GM21619 (cell line): Measurements from ENCODE around the gene SLC1A4.
A peak's percentile ranks its signal among the peaks of the same experiment; 100 is the strongest.
"Not testable (repeated sequence)": the region's sequence is repeated elsewhere in the genome, so short reads cannot be mapped to it uniquely, and the experiment has no call there.

ENCODE experiments used
- ATAC-seq: cut with Tn5 transposase; IDR thresholded peaks from one replicate; pipeline ENCODE4 v1.9.1; 2021; ENCODE audit not compliant: unreplicated experiment

The SLC1A4 gene

DNA sequence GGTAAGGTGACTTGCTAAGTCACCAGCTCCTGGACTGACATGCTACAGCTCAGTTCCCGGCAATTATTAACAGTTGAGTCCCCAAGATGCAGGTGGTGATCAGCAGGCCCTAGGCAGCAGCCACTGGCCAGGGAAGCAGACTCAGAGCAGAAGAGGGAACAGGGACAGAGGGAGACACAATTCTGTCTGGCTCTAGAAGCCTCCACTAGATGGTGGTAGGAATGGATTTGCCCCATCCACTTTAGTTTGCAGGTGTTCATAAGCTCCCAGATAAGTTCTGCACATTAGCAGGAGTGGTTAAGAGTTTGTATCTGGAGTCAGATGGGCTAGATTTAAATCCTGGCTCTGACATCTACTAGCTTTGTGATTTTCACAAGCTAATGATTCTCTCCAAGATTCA, 25.5 kb upstream of the SLC1A4 start:
- ATAC-seq, result no peak

DNA sequence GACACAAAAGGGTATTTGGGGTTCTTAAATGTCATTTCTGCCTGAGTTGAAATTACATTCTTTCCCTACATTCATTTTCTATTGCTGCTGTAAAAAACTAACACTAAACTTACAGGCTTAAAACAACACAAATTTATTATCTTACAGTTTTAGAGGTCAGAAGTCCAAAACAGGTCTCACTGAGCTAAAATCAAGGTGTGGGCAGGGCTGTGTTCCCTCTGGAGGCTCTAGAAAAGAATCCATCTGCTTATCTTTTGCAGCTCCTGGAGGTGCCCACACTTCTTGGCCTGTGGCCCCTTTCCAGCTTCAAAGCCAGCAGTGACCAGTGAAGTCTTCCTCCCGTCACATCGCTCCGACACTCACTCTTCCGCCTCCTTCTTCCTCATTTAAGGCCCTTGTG, 23.2 kb upstream of the SLC1A4 start:
- no peak for ATAC-seq

DNA sequence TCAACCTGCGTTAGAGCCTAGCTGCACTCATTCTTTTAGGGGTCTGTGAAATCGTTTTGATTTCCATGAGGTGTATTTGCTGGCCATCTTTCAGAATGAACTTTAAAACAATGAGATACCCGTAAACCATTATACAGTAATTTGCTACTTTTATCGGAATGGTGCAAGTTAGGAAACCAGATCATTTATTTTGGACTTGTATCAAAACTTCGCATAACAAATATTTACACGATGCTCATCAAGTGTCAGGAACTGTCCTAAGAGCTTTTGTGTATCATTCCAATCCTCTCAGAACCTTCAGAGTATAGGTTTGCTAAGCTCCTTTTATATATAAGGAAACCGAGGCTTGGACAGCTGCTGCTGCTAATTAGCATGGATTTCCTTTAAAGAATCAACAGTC, 22.4 kb upstream of the SLC1A4 start:
- ATAC-seq, result no peak

DNA sequence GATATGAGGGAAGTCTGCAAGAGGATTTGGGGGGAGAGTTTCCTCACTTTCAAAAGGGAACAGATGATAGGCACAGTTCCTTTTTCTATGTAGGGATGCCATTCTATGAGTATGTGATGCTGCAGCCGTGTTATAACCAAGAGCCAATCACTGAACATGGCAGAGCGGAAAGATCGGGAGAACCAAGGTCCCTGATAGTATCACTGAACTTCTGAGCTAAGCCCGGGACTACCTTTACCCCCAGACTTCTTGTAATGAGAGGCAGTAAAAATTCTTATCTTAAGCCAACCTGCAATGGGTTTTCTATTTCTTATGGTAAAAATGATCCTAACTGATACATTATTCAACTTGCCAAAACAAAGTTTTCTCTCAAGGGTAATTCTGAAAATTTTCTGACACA, 21.6 kb upstream of the SLC1A4 start:
- no peak for ATAC-seq

DNA sequence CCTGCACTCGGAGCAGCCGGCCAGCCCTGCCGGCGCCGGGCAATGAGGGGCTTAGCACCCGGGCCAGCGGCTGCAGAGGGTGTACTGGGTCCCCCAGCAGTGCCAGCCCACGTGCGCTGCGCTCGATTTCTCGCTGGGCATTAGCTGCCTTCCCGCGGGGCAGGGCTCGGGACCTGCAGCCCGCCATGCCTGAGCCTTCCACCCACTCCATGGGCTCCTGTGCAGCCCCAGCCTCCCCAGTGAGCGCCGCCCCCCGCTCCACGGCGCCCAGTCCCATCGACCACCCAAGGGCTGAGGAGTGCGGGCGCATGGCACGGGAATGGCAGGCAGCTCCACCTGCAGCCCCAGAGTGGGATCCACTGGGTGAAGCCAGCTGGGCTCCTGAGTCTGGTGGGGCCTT, 20.1 kb upstream of the SLC1A4 start:
- not testable (repeated sequence) for ATAC-seq

DNA sequence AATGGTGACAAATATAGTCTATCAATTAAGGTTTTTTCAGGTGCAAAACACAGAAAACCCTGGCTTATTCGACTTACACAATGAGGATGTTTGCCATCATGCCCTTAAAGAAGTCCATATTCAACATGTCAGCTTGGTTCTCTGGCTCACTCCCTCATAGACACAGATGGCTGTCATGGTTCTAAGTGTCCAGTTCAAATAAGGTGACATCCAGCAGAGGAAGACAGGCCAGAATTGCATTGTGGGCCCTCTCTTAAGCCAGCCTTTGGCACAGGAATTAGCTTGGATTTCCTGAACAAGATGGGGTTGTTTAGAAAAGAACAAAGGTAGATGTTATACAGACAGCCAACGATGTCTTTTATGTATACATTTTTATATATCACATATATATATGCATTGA, 18.7 kb upstream of the SLC1A4 start:
- no peak for ATAC-seq

DNA sequence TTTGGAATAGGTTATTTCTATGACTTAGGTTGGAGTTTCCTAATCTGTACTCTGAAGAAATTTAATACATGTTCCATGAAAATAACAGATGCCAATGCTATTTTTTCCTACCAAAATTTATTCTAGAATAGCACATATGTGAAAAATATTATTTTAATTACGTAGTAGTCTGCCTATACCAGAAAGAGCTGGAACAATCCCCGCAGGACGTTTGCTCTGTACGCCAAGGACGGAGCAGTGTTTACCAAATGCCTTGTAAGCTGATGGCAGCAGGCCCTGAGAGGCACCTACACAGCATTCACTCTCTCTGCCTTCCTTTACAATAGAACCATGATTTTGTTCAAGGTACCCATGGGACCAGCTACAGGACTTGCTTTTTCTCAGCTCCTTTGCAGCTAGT, 16.8 kb upstream of the SLC1A4 start:
- no peak for ATAC-seq

DNA sequence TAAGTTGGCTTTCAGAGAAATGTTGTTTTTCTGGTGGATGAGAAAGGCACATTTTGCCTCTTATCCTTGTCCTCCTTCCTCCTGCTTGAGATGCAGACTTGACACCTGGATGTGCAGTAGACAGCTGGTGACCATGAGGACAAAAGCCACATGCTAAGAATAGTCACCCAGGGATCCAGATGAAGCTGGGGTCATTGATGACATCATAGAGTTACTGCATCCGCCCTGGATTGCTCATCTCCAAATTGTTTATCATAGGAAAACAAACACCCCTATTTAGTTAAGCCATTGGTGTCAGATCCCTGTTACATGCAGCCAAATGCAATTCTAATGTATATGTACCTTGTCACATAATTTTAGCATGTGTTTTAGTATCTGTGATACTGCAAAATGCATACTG, 16.3 kb upstream of the SLC1A4 start:
- ATAC-seq, result no peak

DNA sequence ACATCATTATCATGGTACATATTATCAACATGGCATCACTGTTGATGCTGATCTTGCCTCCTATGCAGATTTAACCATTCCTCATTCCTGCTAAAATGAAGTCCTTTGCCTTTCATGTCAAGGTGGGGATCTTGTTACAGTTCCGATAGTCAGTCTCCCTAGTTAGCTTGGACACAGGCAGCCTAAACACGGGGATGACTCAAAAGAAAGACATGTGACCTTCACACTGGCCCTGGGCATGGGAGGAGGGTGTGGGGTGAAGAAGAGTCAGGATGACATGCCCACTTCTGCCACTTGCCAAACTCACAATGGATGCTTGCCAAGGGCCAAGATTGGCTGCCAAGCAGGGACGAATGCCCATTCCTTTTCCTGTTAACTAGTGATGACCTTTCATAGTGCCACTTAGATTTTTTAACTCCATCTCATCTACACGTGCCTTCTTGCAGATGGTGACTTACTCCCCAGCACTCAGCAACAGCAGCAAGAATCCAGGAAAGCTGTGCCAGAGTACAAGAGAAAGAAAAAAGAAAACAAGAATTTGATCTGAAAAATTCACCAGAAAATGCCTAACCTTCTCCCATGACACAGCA, 13.9 kb upstream of the SLC1A4 start:
- ATAC-seq, result no peak

DNA sequence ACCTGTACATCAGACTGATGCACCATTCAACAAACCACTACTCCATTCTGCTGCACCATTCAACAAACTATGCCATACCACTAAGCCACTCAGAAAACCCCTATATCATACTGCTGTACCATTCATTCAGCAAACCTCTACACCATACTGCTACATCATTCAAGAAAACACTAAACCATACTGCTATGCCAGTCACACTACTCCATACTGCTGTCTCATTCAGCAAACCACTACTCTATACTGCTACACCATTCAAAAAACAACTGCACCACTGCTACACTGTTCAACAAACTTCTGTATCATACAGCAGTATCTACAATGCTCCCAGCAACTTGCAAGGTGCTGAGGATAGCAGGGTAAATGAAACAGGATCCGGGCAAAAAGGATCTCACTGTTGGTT, 12.9 kb upstream of the SLC1A4 start:
- no peak for ATAC-seq

DNA sequence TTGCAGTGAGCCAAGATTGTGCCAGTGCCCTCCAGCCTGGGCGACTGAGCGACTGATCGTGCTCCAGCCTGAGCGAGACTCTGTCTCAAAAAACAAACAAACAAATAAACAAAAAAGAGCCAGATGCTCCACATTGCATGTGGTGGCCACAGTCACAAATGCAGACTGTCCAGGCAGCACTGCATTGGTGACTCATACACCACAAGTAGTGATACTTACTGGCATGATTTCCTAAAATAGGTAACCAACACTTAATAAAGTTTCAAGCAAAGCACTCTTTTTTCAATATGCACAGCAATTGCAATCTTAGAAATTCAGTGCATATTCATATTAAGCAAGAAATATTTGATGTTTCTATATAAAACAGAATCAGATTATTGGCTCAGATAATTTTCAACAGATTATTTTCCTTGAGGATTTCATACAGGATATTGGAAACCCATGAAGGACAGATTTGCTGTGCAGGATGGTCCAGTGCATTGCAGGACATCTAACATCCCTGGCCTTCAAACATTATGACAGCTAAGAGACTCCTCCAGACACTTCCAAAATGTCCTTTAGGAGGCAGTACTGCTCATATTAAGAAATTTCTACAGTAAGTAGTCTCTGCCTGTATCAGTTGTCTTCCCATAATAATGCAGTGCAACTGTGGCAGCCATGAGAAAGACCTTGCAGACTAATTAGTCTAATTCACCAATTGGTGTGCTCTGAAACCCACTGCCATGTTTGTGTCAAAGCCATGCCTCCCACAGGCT, 10.5 kb upstream of the SLC1A4 start:
- peak; percentile 39 for ATAC-seq

DNA sequence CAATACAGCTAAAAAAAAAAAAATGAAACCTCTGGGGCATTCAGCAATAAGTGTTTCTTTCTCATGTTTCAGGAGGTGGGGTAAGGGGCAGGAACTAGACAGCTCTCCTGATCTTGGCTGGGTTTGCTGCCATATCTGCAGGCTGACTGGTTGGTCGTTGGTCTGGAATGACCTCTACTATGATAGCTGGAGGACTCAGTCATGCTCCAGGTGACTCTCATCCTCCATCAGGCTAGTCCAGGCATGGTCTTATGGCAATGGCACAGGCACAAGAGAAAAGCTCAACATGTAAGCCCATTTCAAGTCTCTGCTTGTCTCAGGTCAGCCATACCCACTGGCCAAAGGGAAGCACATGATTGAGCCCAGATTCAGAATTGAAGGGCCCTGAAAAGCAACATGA, 9.5 kb upstream of the SLC1A4 start:
- ATAC-seq, result no peak

DNA sequence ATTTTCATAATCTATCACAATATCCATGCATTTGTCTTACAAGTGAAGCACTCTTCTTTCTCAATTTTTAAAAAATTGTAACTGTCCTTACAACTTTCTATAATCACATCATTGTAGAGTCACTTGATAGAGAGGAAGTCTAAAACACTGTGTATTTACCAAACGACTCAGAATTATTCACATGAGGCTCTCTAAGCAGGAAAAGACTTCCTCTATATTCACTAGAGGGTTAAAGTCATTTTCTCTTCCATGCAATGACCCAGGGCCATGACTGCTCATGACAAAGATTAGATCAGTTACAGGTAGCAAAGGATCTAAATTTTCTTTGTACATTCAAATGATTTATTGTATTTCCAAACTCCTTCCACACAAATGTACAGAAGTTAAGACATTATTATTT, 9.0 kb upstream of the SLC1A4 start:
- ATAC-seq, result no peak

DNA sequence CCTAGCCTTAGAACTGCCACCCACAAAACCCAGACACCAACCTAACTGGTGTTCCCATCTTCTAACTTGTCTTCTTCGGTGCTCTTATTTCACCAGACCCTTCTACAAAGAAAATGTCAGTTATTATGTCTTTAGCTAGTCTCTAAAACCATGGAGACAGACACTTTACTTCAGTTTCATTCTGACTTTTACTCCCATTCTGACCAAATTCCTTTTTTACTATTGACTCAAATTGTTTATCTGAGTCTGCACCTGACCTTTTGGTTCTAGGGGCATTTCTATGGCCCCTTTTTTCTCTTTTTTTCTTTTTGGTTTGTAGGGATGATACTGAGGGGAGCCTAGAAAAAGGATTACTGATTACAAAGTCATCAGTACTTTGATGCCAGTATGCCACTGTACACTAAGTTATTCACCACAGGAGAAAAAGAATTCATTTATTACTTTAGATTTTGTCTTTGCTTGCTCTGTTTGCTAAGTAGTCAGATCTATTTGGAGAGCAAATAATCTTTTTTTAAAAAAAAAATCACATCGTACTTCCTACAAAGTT, 6.8 kb upstream of the SLC1A4 start:
- peak; percentile 47 for ATAC-seq

DNA sequence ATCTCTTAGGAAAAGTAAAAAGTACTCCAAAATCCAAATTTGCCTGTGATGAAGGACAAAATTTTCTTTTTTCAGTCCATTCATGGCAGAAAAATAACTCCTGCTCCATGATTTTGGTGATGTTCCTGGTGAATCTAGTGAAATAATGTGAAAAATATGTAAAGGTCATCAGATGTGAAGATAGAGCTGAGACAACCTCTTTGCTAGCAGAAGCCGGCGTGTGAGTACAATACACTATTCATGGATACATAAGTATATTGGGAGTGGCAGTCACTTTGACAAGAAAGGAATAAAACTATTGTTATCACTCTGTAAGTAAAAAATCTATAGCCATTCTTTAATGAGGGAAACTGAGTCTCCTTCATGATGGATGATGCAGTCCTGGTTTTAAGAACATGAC, 6.3 kb upstream of the SLC1A4 start:
- no peak for ATAC-seq

DNA sequence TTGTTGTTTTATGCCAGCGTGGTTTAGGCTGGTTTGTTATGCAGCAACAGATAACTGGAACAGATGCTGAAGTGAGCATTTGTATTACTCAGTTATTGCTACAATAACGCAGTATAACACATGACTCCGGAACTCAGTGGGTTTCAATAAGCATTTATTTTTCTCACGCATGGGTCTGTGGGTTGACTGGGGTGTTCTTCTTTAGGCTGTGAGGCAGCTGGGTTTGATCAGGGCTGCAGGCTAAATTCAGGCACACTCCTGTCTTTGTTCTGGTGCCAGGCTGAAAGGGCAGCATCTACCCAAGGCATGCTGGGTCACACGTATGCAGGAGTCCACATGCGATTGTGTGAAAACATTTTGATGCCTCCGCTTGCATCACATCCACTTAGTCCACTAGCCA, 3.8 kb upstream of the SLC1A4 start:
- ATAC-seq, result no peak

DNA sequence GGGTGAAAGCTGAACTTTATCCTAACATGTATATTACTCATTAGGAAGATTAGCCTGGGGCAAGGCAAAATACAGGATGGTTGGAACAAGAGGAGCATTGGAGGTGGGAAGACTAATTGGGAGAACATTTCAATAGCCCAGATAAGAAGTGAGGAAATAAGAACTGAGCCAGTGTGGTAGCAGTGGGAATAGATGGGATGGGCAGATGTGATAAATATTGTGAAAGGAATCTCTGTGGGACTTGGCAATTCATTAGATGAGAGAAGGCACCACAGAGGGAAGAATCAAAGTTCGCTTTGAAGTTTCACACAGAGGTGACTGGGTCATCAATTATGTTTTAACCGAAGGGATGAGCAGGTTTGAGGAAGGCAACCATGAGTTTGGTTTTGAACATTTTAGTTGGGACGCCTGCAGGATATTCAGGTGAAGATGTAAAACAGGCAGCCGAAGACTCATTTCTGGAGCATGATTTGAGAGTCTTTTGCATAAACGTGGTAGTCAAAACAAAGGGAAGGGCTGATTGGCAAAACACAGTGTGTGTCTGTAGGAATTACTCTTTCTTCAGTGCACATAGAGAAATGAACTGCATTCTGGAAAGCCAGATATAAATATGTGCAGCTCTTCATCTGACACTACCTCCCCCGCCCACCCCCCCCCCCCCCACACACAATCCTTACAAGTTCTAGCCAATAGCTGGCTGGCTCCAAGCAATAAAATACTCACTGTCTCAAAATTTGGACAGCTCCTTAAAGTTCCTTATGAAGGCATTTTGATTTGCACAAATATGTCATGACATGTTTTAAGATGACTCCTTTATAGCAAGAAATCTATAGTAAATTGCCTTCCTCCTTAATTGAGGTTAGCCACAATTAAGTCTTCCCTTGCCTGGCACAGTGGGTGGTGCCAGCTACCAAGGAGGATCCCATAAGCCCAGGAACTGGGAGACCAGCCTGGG, 1.9 kb upstream of the SLC1A4 start:
- no peak for ATAC-seq

DNA sequence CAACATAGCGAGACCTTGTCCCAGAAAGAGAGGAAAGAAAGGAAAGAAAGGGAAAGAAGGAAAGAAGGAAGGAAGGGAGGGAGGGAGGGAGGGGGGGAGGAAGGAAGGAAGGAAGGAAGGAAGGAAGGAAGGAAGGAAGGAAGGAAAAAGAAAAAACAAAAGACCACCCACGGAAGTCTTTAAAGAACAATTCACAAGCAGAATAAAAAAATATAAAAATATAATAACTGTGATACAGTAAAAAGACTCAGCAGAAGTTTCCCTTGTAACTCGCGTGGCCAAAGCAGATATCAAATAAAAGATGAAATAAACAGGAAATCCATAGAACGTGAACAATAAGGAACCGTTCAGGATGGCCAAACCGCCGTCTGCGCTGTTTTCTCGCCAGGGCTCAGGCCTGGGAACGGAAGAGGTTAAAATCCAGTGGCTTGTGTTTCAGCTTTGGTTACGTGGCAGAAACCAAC, 1.2 kb upstream of the SLC1A4 start:
- ATAC-seq, result no peak

DNA sequence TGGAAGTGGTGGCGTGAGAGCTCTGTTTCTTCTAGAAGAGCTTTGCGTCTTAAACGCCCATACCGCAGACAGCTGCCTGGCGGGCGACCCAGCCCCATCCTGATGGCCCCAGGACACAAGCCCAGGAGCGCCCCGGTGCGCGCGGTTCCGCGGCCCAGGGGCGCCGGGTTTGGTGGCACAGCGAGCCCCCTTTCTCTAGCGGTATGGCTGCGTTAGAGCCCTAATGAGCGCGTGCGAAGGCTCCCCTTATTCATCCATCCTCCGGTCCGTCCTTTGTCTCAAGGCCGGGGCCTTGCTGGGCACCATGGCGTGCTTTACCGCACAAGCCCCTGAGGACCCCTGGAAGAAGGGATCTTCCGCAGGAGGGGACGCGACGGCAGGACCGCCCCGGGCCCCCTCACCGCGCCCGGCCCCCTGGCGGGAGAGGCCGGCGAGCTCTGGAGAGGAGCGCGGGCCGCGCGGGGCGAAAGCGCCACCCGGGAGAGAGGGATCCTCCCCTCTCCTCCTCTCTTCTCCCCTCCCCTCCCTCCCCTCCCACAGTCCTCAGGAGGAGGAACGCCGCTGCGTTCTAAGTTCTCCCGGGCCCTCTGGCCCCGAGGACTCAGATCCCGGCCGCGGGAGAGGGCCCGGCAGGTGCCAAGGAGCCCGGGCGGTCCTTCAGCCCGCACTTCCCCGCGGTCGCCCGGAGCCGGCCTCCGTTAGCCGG, 626 bp upstream of the SLC1A4 start:
- peak; percentile 32 for ATAC-seq

DNA sequence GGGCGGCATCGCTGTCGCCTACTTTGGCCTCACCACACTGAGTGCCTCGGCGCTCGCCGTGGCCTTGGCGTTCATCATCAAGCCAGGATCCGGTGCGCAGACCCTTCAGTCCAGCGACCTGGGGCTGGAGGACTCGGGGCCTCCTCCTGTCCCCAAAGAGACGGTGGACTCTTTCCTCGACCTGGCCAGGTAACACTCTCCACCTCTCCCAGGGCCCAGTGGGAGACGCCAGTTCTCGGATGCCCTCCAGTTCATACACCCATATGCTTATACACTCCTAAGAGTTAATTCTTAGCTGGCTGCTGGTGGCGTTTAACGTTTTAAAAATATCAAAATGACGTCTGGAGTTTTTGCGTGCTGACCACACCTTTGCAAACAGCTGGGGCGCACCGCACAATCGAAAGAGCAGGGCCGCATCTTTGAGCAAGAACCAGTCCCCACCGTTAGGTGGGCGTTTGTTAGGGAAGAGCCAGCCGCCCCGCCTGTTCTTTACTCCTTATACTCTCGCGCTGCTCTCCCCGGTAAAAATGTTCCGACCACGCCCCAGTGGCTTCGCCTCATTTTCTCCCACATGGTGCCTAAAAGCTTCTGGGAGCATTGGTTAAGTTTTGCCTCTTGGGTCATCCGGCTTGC, 899 bp downstream of the SLC1A4 start:
- ATAC-seq, result no peak
